HG03175 (cell line): ENCODE measurements around the gene ALK.

Experiments used
- ATAC-seq: cut with Tn5 transposase; IDR thresholded peaks from one replicate; pipeline ENCODE4 v1.9.1; 2021; ENCODE audit warnings: mild to moderate bottlenecking, moderate library complexity; ENCODE audit not compliant: unreplicated experiment

Gene ALK

DNA sequence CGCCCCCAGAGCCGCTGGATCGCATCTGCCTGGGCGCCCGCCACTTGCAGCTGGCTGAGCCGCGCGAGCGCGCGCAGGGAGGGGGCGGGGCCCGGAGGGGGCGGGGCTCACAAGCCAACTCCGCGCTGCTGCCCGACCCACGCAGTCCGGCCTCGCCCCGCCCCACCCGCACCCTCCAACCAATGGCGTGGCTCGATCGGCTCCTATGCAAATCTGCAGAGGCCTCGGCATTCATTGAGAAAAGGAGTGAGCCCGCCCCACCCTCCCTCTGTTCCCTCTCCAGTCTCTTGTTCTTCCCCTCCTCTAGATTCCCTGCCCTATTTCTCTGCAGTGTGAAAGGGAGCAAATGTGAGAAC is at the start of gene ALK:
Gene ALK, minus strand, starts transcription at position 27 of the 356 bp plus-strand sequence. CDS start 927 bp downstream, outside the sequence.
- no peak for ATAC-seq

DNA sequence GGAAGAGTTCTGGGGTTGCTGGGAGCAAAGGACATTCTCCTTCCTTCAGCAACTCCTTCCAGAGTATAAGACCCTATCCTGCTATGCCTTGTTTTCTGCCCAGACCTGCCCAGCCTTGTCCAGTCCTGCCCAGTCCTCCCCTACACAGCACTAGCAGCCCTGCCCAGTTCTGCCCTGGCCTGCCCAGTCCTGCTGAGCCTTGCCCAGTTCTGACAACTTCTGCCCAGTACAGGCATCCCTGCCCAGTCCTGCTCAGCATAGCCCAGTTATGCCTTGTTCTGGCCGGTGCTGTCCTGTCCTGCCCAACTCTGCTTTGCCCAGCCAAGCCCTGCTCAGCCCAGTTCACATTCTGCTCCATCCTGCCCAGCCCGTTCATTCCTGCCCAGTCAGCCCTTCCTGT is 44.9 kb upstream of the ALK start:
- no peak for ATAC-seq

DNA sequence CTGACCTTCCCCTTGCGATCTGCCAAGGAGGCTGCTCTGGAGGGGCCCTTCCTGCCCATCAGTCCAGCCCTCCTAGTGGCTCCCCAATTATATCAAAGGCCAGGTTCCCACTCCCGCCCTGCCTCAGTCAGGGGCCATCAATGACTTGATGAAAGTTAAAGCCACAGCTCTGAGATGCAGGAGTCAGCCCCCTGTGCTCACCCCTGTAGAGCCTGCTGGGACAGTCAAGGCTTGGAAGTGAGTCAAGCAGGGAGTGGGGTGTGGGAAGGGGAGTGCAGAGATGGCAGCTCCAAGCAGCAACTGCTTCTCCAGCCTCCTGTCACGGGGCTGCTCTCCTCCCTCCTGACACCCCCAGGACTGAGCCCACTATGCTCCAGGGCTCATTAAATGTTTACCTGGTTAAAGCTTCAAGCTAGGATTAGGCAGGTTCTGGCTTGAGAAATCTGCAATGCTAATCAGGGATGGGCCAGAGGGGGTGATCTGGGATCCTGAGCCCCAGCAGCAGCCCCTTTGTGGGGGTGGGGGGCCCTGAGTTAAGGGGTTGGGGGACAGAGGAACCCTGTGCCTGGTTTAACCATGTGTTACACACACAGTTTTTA is 42.7 kb upstream of the ALK start:
- ATAC-seq: no peak

DNA sequence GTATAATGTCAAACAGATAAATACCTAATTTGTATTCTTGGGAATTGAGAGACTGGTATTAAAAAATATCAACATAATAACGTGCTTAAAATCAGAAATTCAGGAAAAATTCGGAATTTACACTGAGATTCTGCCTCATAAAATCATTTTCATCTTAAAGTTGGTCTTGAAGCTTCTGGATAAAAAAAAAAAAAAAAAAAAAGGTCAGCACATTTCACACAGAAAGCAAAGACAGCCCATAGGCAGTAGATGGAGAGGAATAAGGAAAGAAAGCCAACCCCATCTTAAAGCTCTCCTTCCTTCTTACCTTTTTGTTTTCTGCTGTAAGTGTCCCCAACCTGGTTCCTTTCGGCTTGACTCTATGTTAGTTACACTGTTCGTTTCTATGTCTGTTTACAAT is 41.5 kb upstream of the ALK start:
- no peak for ATAC-seq

DNA sequence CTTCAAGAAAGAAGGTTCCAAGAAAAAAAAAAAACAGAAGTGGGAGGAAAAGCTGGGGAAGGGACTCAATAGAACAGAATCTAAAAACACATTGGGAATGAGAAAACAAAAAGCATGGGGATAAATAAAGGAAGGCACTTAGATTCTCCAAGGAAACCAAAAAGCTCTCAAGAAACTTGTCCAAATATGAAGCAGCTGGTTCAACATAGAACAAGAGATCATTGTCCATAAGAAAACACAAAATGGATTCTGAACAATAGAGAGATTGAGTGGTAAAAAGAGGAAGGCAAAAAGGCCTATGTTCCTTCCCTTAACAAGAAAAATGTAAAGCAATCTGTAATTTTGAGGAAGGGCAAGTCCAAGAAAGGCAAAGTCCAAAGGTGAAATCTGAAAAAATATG is 32.9 kb upstream of the ALK start:
- ATAC-seq: no peak

DNA sequence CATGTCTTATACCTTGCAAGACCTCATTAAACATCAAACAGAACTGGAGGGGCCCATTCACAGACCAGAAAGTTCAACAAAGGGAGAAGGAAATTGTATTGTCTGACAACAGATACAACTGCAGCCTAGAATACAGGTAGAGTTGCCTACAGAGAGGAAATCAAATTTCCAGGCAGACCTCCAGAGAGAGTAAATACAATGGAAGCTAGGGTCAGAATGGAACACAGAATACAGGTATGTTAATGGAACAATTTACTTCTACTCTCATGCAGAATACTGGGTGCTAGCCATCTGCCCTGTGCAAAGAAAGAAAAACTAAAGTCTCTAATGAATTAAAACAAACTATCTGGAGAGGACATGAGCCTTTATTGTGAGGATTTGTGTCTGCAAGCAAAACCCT is 31.6 kb upstream of the ALK start:
- no peak for ATAC-seq

DNA sequence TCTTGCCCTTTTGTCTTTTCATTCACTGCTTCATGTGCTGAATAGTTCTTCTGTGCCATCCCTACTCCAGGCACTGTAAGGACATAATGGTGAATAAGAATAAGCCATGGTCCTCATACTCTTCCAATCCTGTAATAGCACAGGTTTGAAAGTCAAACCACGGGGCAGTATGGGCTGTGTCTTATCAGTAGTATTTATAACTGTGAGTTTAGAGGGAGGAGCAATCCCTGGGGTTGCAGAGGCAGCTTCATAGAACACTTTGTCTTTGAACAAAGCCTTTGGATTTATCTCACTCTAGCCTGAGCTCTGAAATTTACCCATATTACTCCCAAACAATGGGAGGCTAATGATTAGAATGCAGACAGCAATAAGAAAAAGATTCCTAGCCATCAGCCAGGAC is 30.2 kb upstream of the ALK start:
- no peak for ATAC-seq

DNA sequence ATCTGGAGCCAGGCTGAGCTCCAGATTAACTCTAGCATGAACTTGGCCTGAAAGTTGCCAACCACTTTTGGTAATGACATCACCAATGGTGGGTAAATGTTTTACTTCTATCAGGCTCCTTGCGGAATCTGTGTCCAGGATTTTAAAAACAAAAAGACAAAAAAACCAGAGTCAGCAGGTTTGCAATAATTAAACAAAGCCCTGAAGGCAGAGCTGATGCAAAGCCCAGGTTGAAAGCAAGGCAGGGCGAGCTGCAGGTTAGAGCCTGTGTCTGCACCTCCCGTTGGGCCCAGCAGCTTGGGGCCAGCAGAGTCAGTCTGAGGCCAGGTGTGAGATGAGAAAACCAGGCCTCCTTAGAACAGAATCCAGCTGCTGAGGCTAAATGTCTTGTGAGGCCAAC is 29.1 kb upstream of the ALK start:
- ATAC-seq: no peak

DNA sequence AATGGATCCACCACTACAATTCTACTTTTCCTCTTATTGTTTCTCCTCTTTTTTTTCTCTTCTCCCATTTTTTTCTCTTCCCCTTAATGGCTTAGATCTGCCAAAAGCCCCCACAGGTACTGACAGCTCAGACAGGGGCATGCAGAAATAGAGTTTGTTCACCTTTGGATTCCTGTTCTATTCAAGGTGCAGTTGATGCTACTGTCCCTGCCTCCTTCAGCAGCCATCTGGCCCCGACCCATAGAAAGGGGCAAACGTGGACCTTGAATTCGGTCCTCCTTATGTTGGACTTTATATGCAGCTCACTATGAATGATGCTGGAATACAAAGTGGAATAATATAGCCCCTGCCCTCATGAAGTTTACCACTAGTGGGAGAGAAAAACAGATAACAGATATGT is 27.7 kb upstream of the ALK start:
- ATAC-seq: no peak

DNA sequence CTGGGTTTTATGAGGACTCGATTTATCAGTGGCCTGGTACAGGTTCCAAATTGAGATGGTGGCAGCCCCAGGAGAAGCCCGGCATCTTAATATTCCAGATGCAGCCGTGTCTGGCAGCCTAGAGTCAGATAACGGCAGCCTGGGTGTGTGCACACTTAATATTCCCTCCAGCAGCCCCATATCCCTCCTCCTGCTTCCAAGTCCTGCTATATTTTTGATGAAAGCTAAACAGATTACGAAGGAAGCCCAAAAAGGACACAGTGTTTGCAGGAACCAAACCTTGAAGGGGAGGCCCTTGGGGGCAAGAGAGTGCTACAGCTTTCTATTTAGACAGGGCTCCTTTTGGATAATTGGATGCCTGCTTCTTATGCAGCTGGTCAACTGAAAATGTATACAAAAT is 25.1 kb upstream of the ALK start:
- ATAC-seq: no peak

DNA sequence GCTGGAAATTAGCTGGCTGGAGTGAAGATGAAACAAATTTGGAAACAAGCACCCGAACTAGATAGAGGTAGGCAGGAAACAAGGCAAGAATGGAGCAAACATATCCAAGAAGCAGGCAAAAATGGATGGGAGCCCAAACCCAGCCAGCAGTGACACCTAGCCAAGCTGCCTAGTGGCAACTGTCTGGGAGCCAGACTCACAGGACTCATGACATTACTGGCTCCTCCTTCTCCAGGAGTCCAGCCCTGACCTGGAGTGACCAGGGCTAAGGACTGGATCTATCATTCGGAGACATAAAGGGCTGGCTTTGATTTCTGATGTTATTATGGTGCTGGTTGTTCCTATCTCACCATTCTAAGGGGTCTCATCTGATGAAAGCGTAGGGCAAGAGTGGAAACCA is 21.3 kb upstream of the ALK start:
- ATAC-seq: no peak

DNA sequence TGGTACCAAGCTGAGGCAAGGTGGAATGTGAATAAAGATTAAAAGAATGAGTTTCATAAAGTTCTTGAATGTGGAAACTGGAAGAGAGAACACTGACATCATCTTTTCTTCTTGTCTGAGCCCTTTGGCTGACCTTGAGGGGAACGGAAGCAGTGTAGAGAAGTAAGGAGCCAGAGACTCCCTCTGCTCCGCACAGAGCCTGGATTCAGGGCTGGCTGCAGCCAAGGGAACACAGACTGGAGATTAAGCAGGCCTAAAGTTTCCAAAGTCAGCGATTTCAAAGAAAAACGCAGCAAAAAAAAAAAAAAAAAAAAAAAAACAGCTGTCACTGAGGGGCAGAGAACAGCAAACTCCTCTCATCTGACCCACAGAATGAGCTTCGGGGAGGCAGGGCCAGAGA is 19.3 kb upstream of the ALK start:
- ATAC-seq: no peak

DNA sequence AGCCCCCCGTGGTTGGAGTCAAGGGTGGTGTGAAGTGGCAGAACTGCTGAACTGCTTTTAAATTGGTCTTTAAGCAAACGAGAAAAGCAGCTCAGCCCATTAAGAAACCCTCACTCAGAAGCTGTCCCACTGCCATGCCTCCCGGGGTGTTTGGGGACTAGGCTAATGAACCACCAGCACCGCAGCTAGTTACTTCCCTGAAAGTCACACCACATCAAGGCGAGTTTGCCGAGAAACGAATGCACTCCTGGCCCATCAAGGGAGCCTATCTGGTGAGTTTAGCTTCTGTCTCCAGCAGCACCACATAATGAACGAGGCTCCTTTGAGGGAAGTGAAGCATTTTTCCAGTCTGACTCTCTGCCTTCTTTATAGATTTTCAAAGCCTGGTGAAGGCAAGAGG is 14.6 kb upstream of the ALK start:
- ATAC-seq: no peak

DNA sequence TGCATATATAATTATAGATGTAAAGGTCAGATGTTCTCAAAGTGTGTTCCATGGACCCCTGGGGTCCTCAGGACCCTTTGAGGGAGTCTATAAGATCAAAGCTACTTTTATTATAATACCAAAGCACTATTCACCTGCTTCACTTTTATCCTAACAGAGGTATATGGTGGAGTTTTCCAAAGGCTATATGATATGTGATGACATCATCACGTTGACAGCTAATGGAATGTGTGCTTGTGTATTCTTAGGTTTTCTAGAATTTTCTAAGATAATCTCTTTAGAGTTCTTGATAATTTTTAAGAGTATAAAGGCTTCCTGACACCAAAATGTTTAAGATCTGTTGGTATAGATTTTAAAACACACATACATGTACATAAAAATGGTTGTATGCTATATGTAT is 10.4 kb upstream of the ALK start:
- ATAC-seq: no peak

DNA sequence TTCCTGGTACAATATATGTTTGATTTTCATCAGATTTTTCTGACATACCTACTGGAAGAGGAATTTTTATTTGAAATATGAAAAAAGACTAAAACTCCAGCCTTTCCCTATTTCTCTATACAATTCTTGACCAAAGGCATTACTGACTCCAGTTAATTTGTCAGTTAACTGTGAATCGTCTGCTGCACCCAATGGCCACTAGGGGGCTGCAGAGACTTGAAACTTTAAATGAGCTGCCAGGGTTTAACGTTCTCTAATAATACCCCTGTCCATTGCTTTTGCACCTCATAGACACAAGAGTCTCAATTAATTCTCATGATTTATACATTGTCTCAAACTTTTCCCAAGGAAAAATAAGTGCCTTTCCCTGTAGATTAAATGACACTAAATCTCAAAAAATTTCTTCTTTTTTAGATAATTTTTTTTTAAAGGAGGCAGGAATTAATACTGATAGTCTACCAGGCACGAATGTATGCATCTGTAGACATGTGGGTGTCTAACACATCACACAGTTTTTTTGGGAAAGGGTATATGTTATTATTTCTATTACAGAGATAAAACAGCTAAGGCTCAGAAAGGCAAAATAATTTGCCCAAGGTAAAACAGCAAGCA is 1.8 kb upstream of the ALK start:
- ATAC-seq: no peak

DNA sequence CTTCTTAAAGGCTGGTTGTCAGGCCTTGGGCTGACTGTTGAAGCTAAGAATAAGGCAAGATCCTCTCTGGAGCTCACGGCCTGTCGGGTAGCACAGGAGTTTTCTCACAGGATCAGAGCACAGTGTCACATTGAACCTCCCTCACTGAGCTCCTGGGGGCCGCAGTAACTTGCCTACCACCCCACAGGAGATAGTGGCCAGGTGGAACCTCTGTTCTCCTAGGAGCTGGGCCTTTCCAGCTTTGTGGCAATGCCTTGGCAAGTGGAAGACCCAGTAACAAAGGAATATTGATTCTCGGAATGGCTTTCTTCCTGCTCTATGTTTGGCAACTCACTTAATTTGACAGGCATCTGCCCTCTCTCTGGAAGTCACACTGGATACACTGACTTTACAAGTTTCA is 1.2 kb upstream of the ALK start:
- no peak for ATAC-seq

DNA sequence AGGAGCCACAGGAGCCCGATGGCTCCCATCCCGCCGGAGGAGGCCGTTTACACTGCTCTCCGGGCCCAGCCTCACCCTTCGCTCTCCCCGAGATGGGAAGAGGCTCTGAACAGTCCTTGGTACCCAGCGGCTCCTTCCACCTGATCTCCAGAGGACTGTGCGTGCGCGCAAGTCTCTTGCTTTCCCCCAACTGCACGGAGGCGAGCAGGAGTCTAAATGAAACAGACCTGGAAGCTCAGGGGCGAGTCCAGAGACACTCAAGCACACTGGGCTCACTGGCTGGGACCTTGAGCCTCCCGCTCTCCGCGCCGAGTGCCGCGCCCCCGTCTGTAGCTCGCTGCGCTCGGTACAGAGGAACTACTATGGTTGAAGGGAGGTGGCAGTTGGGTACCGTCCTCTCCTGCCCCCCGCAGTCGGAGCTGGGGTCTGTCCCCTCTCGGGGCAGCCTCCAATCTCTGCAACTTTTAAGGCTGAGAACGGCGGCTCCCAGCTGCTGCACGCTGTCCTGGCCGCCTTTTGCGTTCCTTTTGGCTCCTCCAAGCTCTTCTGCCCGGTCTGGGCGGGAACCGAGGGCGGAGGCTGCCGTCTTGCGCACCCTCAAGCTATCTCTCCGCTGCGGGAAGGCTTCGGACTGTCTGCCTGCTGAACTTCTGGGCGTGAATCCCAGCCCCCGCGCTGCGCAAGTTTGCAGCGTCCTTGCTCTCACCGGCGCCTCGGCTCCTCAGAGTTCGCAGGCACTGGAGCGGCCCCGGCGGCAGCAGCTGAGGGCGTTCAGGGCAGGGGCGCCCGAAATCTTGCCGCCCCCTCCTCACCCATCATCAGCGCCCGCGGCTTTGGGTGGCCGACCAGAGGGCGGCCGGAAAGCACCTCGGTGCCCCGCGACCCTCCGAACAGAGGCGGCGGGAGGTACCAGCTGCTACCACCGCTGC is 491 bp downstream of the ALK start:
- ATAC-seq: no peak

DNA sequence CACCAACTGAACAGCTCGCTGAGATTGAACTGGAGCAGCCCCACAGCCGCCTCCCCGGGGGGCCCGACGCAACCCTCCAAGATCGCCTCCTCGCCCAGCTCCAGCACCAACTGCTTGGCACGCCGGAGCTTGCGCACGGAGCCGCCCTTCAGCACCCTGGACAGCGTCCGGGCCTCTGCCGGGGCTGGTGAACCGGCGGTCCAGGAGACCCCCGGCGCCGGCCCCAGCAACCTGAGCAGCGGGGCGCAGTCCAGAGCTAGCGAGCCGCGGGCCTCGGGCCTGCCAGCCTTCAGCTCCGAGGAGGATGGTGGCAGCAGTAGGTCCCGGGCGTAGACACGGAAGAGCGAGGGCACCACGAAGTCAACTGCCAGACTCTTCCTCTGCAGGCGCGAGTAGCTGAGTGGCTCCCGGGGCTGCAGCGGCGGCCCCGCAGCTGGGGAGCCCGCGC is 1.2 kb downstream of the ALK start:
- no peak for ATAC-seq

DNA sequence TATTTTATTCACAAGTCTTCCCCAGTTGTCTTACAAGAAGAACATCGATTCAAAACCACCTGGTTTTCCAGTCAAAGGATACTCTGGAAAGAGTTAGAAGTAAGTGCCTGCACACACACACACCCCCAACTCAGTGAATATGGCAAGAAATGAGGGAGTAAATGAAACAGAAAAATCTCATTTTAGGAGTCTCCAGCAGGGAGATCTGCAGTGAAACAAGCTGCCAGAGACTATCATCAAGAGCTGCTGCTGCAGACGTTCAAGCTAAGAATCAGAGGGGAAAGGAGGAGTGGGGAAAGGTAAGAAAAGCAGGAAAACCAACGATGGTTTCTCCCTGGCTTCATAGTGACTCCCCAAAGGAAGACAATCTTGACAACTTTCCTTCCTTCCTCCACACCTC is 2.4 kb downstream of the ALK start:
- no peak for ATAC-seq

DNA sequence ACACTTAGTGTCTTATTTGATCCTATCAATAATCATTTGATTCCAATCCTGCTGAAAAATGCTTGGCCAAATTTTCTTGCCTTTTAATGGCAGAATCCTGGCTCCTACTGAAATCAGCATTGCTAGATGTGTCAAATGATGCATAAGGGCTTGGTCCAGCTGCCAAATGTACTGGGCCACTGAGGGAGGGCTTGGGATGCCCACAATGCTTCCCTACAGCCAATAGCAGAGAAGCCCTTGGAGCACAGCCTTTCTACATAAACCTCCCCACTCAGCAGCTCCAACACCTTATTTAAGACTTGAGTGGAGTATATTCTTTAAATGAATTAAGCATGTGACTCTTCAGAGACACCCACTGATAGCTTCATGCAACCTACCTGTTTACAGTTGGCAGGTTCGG is 3.6 kb downstream of the ALK start:
- no peak for ATAC-seq

DNA sequence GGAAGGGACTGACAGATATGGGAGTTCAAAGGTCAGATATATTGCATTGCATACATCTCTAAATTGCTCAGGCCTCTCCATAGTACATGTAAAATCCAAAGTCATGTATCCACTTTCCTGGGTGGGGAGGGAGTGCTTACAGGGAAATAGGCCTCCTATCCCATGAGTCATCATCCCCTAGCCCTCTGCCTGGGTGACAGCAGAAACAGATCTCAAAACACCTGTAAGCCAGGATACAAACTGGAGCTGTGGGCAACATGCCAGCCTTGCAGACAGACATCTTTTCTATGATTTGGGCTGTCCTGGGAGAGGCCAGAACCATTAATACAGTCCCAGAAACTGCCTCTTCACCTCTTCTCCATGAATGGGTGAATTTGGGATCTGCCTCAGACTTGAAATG is 4.8 kb downstream of the ALK start:
- no peak for ATAC-seq

DNA sequence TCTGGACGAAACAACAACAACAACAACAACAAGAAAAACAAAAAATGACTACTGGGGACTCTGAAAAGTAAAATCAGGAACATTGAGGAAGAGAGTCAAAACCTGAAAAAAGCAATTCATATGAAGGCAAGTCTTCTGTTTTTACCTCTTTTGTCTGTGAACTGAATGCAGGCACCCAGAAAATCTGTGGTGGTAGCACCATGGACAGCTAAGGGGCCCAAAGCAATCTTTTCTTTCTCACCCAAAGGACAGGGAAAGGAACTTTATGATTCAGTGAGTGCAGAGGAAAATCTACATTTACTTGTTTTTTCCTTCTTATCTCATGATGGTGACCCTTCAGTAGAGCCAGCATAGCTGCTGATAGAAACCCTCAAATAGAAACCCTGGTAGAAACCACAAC is 10.4 kb downstream of the ALK start:
- no peak for ATAC-seq
